Lung (tissue), 12 donors: Measurements from ENCODE around the gene CSPG4. TPM values are rescaled to one million over a fixed set of nuclear protein-coding genes. Genes with fewer than 3 reads are reported as not detected.
A peak's percentile ranks its signal among the peaks of the same experiment; 100 is the strongest.

ENCODE experiments used
- ATAC-seq: fragments of 200-7000 bp; cut with Tn5 transposase; one replicate; pipeline ENCODE4 v1.9.1; 2020; ENCODE audit warnings: moderate number of reproducible peaks; ENCODE audit not compliant: insufficient read depth, low FRiP score
- DNase-seq, 3 donors: peaks; one replicate each; pipeline ENCODE4 v3.0.0-alpha.2; 2013 to 2017
- H3K27ac ChIP-seq, 2 donors: one replicate each; pipeline ENCODE4 v1.5.1; 2013; ENCODE audit warnings: mild to moderate bottlenecking in 2 of 2, moderate library complexity in 2 of 2, control low read depth in 1 of 2, inconsistent platforms in 1 of 2, low read depth in 1 of 2, low read length in 1 of 2
- H3K27me3 ChIP-seq, 3 donors: one replicate each; pipeline ENCODE4 v1.5.1; 2013; ENCODE audit warnings: low read length in 2 of 3; ENCODE audit not compliant: control insufficient read depth in 3 of 3, insufficient read depth in 3 of 3
- H3K36me3 ChIP-seq, 4 donors: one replicate each; pipeline ENCODE4 v1.5.1; 2013; ENCODE audit warnings: low read length in 4 of 4, mild to moderate bottlenecking in 1 of 4, moderate library complexity in 1 of 4; ENCODE audit not compliant: control insufficient read depth in 4 of 4, insufficient read depth in 4 of 4
- H3K4me1 ChIP-seq, 5 donors: one replicate each; pipeline ENCODE4 v1.5.1; 2013; ENCODE audit warnings: low read length in 5 of 5, mild to moderate bottlenecking in 2 of 5, moderate library complexity in 1 of 5; ENCODE audit not compliant: control insufficient read depth in 5 of 5, insufficient read depth in 5 of 5
- H3K4me3 ChIP-seq: one replicate; pipeline ENCODE4 v1.5.1; 2013; ENCODE audit warnings: mild to moderate bottlenecking, control low read depth, moderate library complexity
- H3K9ac ChIP-seq, 2 donors: one replicate each; pipeline ENCODE4 v1.5.1; 2013; ENCODE audit warnings: low read length in 2 of 2, control low read depth in 1 of 2; ENCODE audit not compliant: insufficient read depth in 1 of 2
- H3K9me3 ChIP-seq, 4 donors: one replicate each; pipeline ENCODE4 v1.5.1; 2013; ENCODE audit warnings: low read length in 3 of 4, mild to moderate bottlenecking in 1 of 4, moderate library complexity in 1 of 4; ENCODE audit not compliant: control insufficient read depth in 4 of 4, insufficient read depth in 3 of 4
- CTCF ChIP-seq: IDR thresholded peaks from 2 replicates; pipeline ENCODE4 v1.5.1; 2012; ENCODE audit warnings: mild to moderate bottlenecking; ENCODE audit errors: control extremely low read depth, extremely low read depth
- WGBS, 2 donors: extraction: QIAGEN DNeasy Blood & Tissue Kit; methylation state at CpG; one replicate each; pipeline ENCODE4 v1.1.7; 2013; 5-methylcytosine and 5-hydroxymethylcytosine counted together
- polyA plus RNA-seq, 2 donors: library from polyadenylated mRNA; stranded (reverse); fragments of 200-250 nt; gene quantifications; one replicate each; pipeline ENCODE4 v1.2.1, GENCODE V29; 2013
- total RNA-seq, 2 donors: library from RNA; depleted of rRNA in 1 of 2; stranded (reverse); fragments of >200 nt in 1 of 2; gene quantifications; one replicate each; pipeline ENCODE4 v1.2.1, GENCODE V29; 2014 to 2021
- donor health status: control.
- donor health status: control.
- donor health status: Bipolar disorder and iron deficiency.
- donor health status: healthy.
- donor health status: DM: yes; HTN: yes; CAD: no.

Gene CSPG4
- total and polyA plus RNA-seq, 4 donors, result 8.5 to 38.1 (median 24.2) TPM

DNA sequence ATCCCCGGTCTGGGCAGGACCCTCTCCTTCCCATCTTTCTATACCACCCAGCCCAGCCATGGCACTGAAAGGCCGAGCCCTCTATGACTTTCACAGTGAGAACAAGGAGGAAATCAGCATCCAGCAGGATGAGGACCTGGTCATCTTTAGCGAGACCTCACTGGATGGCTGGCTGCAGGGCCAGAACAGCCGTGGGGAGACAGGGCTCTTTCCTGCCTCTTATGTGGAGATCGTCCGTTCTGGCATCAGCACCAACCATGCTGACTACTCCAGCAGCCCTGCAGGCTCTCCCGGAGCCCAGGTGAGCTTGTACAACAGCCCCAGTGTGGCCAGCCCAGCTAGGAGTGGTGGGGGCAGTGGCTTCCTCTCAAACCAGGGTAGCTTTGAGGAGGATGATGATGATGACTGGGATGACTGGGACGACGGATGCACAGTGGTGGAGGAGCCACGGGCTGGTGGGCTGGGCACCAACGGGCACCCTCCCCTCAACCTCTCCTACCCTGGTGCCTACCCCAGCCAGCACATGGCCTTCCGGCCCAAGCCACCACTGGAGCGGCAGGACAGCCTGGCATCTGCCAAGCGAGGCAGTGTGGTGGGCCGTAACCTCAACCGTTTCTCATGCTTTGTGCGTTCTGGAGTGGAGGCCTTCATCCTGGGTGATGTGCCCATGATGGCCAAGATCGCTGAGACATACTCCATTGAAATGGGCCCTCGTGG is 63.4 kb downstream of the CSPG4 start:
- no peaks in the 10 kb centered on the region for H3K9me3 ChIP-seq
- DNase-seq (no peak), ATAC-seq (no peak)
- H3K36me3 ChIP-seq, result peaks cover 0 to 13% (median 4%) of the 10 kb centered on the region in 4 donors
- WGBS, 2 donors, result 76 to 85% methylated on average over 19 of the region's 19 CpGs
- TF ChIP-seq CTCF, result no peak
- H3K27me3 ChIP-seq, result no peaks in the 10 kb centered on the region
- H3K9ac ChIP-seq, result peak overlapping the region; percentile 69 to 90
- H3K27ac ChIP-seq, result peak overlapping the region in 1 of 2 donors; percentile 96
- peak overlapping the region; percentile 79 for H3K4me3 ChIP-seq
- peaks cover 4 to 56% (median 29%) of the 10 kb centered on the region in 5 donors for H3K4me1 ChIP-seq

- TF ChIP-seq CTCF, result no peak
- peak overlapping the region; percentile 89 to 96 for H3K27ac ChIP-seq
- peak overlapping the region; percentile 79 for H3K4me3 ChIP-seq
- ATAC-seq, result no peak
- H3K9ac ChIP-seq, result peak overlapping the region; percentile 85 to 90
- WGBS, 2 donors, result 8 to 16% methylated on average over 32 to 34 of the region's 34 CpGs
- peaks cover 0 to 10% (median 4%) of the 10 kb centered on the region in 4 donors for H3K36me3 ChIP-seq
- H3K4me1 ChIP-seq, result peaks cover 4 to 55% (median 29%) of the 10 kb centered on the region in 5 donors
- DNase-seq, result peak; percentile 66 to 68 (median 67)
- H3K27me3 ChIP-seq, result no peaks in the 10 kb centered on the region
- no peaks in the 10 kb centered on the region for H3K9me3 ChIP-seq
These were observed 64.3 kb downstream of the CSPG4 start for GRCh38 chr15:75648156-75649000.

- DNase-seq (peak; percentile 92 to 96 (median 94)), ATAC-seq (peak; percentile 91)
- Histone ChIP-seq H3K27ac (peak within 1 kb of the TSS; percentile 89 to 96), H3K9me3 (no peaks in the 10 kb centered on the region), H3K27me3 (no peaks in the 10 kb centered on the region), H3K4me3 (peak within 1 kb of the TSS; percentile 79), H3K36me3 (peaks cover 0 to 7% (median 4%) of the 10 kb centered on the region in 4 donors), H3K4me1 (peaks cover 4 to 47% (median 26%) of the 10 kb centered on the region in 5 donors), H3K9ac (peak within 1 kb of the TSS; percentile 90 to 94)
- 0% methylated on average over 61 to 76 of the region's 76 CpGs for WGBS, 2 donors
- no peak for TF ChIP-seq CTCF
These were observed 65.1 kb downstream of the CSPG4 start, which contains the start of gene SNX33 for GRCh38 chr15:75647370-75648155. Gene SNX33, plus strand, starts transcription at chr15:75647912. Its CDS starts 1,191 bp downstream, at chr15:75649103.
